PC-3 (cell line): ENCODE measurements around the gene SLC1A3. TPM values are rescaled to one million over a fixed set of nuclear protein-coding genes. Genes with fewer than 3 reads are reported as not detected.

Experiments
- ATAC-seq: fragments of 200-7000 bp; cut with Tn5 transposase; 2 replicates; pipeline ENCODE4 v1.9.1; 2020; ENCODE audit warnings: mild to moderate bottlenecking, moderate library complexity
- BruUV-seq: library from RNA; stranded (reverse); fragments of 400-500 nt; replicated peaks from 2 replicates; lab custom pipeline; 2021; lab: Mats Ljungman, UMichigan
- CTCF ChIA-PET: fragments of 300-600 bp; sonication (Branson Sonifier 250); formaldehyde crosslinking; loops from one replicate; lab custom pipeline; 2022; ENCODE audit warnings: antibody characterized with exemption; lab: Charles Lee
- POLR2A ChIA-PET: fragments of 300-600 bp; sonication (Branson Sonifier 250); formaldehyde crosslinking; loops from one replicate; lab custom pipeline; 2022; ENCODE audit warnings: antibody characterized with exemption; ENCODE audit not compliant: unreplicated experiment; lab: Charles Lee
- DNase-seq: peaks from one replicate; pipeline ENCODE4 v3.0.0-alpha.2; 2015
- H2AFZ ChIP-seq: fragments of 300-600 bp; sonication (generic); 2 replicates; pipeline ENCODE4 v1.6.0; 2016; ENCODE audit warnings: antibody characterized with exemption, low read length
- H3F3A ChIP-seq: fragments of 300-600 bp; sonication (generic); one replicate; pipeline ENCODE4 v1.6.0; 2017; ENCODE audit warnings: antibody characterized with exemption, low read length, control low read depth, mild to moderate bottlenecking; ENCODE audit not compliant: unreplicated experiment
- H3K27ac ChIP-seq: fragments of 300-600 bp; sonication (generic); 2 replicates; pipeline ENCODE4 v1.5.1; 2016; ENCODE audit warnings: mild to moderate bottlenecking, low read length
- H3K27me3 ChIP-seq: fragments of 300-600 bp; sonication (generic); 2 replicates; pipeline ENCODE4 v1.6.1; 2016; ENCODE audit warnings: low read length, mixed read lengths
- H3K36me3 ChIP-seq: fragments of 300-600 bp; sonication (generic); 2 replicates; pipeline ENCODE4 v1.6.1; 2016; ENCODE audit warnings: low read depth, mixed run types, low read length, mixed read lengths
- H3K4me1 ChIP-seq: fragments of 300-600 bp; sonication (generic); 2 replicates; pipeline ENCODE4 v1.5.1; 2016; ENCODE audit warnings: low read length; ENCODE audit not compliant: insufficient read depth
- H3K4me2 ChIP-seq: fragments of 300-600 bp; sonication (generic); 2 replicates; pipeline ENCODE4 v1.6.0; 2016; ENCODE audit warnings: low read length
- H3K4me3 ChIP-seq: fragments of 300-600 bp; sonication (generic); 2 replicates; pipeline ENCODE4 v1.5.1; 2016; ENCODE audit warnings: mild to moderate bottlenecking, low read length, mixed read lengths
- H3K79me2 ChIP-seq: fragments of 300-600 bp; sonication (generic); 2 replicates; pipeline ENCODE4 v1.6.1; 2017; ENCODE audit warnings: low read length, mixed read lengths
- H3K9ac ChIP-seq: fragments of 300-600 bp; sonication (generic); 2 replicates; pipeline ENCODE4 v1.6.0; 2016; ENCODE audit warnings: mild to moderate bottlenecking, low read length
- H3K9me2 ChIP-seq: fragments of 300-600 bp; sonication (generic); replicated peaks from 2 replicates; pipeline ENCODE4 v1.6.1; 2016; ENCODE audit warnings: mixed run types, low read length, mixed read lengths
- H3K9me3 ChIP-seq: fragments of 300-600 bp; sonication (generic); 2 replicates; pipeline ENCODE4 v1.6.1; 2016; ENCODE audit warnings: low read length, mixed read lengths
- H4K20me1 ChIP-seq: fragments of 300-600 bp; sonication (generic); 2 replicates; pipeline ENCODE4 v1.6.1; 2016; ENCODE audit warnings: low read length, mixed read lengths
- CTCF ChIP-seq: fragments of 300-600 bp; sonication (generic); conservative IDR thresholded peaks from 2 replicates; pipeline ENCODE4 v1.5.1; 2017; ENCODE audit warnings: antibody characterized with exemption, low read depth, mild to moderate bottlenecking, low read length
- EZH2 ChIP-seq: fragments of 300-600 bp; sonication (generic); IDR thresholded peaks from one replicate; pipeline ENCODE4 v1.6.1; 2017; ENCODE audit warnings: antibody characterized with exemption, mild to moderate bottlenecking, low read length; ENCODE audit not compliant: unreplicated experiment
- EZH2phosphoT487 ChIP-seq: fragments of 300-600 bp; sonication (generic); IDR thresholded peaks from 2 replicates; pipeline ENCODE4 v1.6.1; 2018; ENCODE audit warnings: mild to moderate bottlenecking, antibody characterized with exemption, low read length, borderline replicate concordance
- intact Hi-C: fragments of 100-400 bp; cut with micrococcal nuclease; formaldehyde crosslinking; loops from 2 replicates; pipeline ENCODE4 v1.9.0; 2023
- total RNA-seq: library from RNA; depleted of rRNA; stranded (reverse); fragments of >200 nt; gene quantifications from 2 replicates; pipeline ENCODE4 v1.2.3, GENCODE V29; 2014

Gene SLC1A3
- total RNA-seq, 1 experiment from 2014 or later: 24.7 TPM

DNA sequence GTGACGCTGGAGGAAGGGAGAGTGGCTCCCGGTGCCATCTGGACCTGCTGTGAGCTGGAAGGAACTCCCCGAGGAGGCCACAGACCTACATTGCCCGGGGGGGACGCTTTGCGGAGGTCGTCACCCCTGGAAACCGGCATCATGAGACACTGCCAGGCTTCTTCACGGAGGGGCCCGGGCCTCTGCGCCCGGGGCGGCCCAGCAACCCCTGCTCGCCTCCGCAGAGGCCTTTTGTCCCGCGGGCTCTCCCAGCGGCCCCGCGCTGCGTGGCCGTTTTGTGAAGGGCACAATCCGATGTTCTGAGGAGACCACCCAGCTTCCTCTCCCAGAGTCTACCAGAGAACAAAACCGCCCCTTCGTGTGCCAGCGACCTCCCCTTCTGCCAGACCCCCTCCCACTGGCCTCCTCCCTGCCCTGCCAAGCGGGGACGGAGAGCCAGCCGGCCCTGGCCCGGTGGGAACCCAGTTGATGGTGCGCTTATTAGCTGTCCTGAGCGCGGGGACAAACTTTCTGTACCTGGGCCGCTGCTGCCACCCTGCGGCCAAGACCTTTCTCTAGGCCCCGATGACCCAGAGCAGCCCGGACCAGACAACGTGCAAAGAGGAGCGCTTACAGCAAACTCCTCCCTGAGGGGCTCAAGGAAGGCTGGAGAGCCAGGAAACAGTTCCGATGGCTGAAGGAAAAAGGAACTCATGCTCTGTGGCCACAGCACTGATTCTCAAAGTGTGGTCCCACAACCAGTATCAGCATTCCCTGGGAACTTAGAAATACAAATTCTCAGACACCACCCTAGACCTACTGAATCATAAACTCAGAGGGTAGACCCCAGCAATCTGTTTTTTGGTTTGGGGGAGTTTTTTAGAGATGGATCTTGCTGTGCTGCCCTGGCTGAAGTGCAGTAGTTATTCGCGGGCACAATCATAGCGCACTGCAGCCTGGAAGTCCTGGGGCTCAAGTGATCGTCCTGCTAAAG, 86.7 kb downstream of the SLC1A3 start:
- Histone ChIP-seq H3K9me2 (no peaks in the 10 kb centered on the region), H3K4me1 (peaks cover 8% of the 10 kb centered on the region; the same call in 1 of the 2 replicates), H3K9me3 (no peaks in the 10 kb centered on the region), H3K27me3 (no peaks in the 10 kb centered on the region), H4K20me1 (no peaks in the 10 kb centered on the region), H3K27ac (no peak overlapping the region), H3K79me2 (no peaks in the 10 kb centered on the region), H3K4me3 (0 out of 2 replicates have a peak overlapping the region, but pooled peaks have one; percentile 39), H3K36me3 (no peaks in the 10 kb centered on the region), H3K4me2 (peak overlapping the region; percentile 69), H3F3A (no peaks in the 10 kb centered on the region), H2AFZ (peak overlapping the region; percentile 40; the same call in 1 of the 2 replicates), H3K9ac (no peak overlapping the region)
- ChIA-PET POLR2A (no interaction called here), CTCF (interaction anchor here (0.6 to 2.5 kb wide), 3 partner anchors 275 to 1770 kb away, joined by 3 to 30 read pairs (median 4); no protein-coding TSS in a partner anchor)
- DNase-seq (peak; percentile 83), ATAC-seq (peak; percentile 59)
- no TSS peak for BruUV-seq
- TF ChIP-seq EZH2: no peak
- TF ChIP-seq EZH2phosphoT487: no peak
- peak; percentile 90 for TF ChIP-seq CTCF
- intact Hi-C loops: loop anchor here (1.0 to 10.0 kb wide), 2 partner anchors 186 to 518 kb away; no protein-coding TSS in a partner anchor

- Histone ChIP-seq H3K4me3 (no peak overlapping the region), H3F3A (no peaks in the 10 kb centered on the region), H3K4me1 (peaks cover 6% of the 10 kb centered on the region; the same call in 1 of the 2 replicates), H4K20me1 (no peaks in the 10 kb centered on the region), H3K36me3 (no peaks in the 10 kb centered on the region), H3K79me2 (no peaks in the 10 kb centered on the region), H3K9me2 (no peaks in the 10 kb centered on the region), H3K9ac (no peak overlapping the region), H3K27me3 (0 out of 2 replicates have a peak, but pooled peaks cover under 1% of the 10 kb centered on the region), H3K4me2 (no peak overlapping the region), H2AFZ (no peak overlapping the region), H3K27ac (no peak overlapping the region), H3K9me3 (no peaks in the 10 kb centered on the region)
- no TSS peak for BruUV-seq
- ChIA-PET POLR2A (no interaction called here), CTCF (interaction anchor here (0.6 to 0.7 kb wide), 2 partner anchors 281 to 309 kb away, joined by 3 to 5 read pairs; no protein-coding TSS in a partner anchor)
- intact Hi-C loops: loop anchor here (10.0 kb wide), 1 partner anchor 520 kb away; no protein-coding TSS in a partner anchor
- ATAC-seq (no peak), DNase-seq (no peak)
- TF ChIP-seq CTCF (no peak), EZH2 (no peak), EZH2phosphoT487 (no peak)
Measured at GRCh38 chr5:36694351-36694750, 87.9 kb downstream of the SLC1A3 start.
